ENCODE data around the gene GPC2. TPM values are rescaled to one million over a fixed set of nuclear protein-coding genes. Genes with fewer than 3 reads are reported as not detected.

The GPC2 gene
- total and polyA plus RNA-seq, 7 donors = 0.41 to 5.3 (median 0.71) TPM; not detected in 2

DNA sequence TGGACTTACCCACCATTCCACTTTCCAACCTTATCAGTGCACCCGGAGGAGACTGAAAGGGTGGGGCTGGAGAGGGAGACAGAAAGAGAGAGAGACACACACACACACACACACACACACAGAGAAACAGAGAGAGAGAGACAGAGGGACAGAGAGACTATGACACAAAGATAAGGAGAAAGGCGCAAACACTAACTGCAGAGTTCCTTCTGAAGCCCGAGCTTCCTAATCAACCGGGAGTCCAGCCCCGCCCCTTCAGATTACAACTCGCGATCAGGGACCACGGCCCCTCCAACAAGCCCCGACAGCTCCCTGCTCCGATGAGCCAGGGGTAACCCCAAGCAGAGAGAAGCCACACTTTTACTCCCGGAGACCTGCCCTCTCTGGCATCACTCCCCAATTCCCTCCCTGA lies 9.3 kb downstream of the GPC2 start:
- Histone ChIP-seq H3K9me3 (no peaks in the 10 kb centered on the region), H3K27ac (peak overlapping the region; percentile 68 to 80 (median 69)), H3K27me3 (peaks cover 0 to 21% (median 13%) of the 10 kb centered on the region in 3 donors), H3K4me1 (peaks cover 0 to 36% (median 30%) of the 10 kb centered on the region in 4 donors), H3K36me3 (no peaks in the 10 kb centered on the region), H3K4me3 (peak overlapping the region; percentile 32 to 50 (median 46))
- no peak for DNase-seq
- 1 to 4% methylated on average over 11 of the region's 11 CpGs for WGBS, 2 donors
- intact Hi-C loops (cut with DNase I) = no loop called here
- no peak for TF ChIP-seq POLR2AphosphoS5 (IDR thresholded peaks at IDR 0.05)
- TF ChIP-seq, protein P1, sequence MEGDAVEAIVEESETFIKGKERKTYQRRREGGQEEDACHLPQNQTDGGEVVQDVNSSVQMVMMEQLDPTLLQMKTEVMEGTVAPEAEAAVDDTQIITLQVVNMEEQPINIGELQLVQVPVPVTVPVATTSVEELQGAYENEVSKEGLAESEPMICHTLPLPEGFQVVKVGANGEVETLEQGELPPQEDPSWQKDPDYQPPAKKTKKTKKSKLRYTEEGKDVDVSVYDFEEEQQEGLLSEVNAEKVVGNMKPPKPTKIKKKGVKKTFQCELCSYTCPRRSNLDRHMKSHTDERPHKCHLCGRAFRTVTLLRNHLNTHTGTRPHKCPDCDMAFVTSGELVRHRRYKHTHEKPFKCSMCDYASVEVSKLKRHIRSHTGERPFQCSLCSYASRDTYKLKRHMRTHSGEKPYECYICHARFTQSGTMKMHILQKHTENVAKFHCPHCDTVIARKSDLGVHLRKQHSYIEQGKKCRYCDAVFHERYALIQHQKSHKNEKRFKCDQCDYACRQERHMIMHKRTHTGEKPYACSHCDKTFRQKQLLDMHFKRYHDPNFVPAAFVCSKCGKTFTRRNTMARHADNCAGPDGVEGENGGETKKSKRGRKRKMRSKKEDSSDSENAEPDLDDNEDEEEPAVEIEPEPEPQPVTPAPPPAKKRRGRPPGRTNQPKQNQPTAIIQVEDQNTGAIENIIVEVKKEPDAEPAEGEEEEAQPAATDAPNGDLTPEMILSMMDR (IDR thresholded peaks at IDR 0.05) = no peak
- TF ChIP-seq POLR2A (IDR thresholded peaks at IDR 0.05) = no peak
- no peak for TF ChIP-seq EP300 (IDR thresholded peaks at IDR 0.05)

DNA sequence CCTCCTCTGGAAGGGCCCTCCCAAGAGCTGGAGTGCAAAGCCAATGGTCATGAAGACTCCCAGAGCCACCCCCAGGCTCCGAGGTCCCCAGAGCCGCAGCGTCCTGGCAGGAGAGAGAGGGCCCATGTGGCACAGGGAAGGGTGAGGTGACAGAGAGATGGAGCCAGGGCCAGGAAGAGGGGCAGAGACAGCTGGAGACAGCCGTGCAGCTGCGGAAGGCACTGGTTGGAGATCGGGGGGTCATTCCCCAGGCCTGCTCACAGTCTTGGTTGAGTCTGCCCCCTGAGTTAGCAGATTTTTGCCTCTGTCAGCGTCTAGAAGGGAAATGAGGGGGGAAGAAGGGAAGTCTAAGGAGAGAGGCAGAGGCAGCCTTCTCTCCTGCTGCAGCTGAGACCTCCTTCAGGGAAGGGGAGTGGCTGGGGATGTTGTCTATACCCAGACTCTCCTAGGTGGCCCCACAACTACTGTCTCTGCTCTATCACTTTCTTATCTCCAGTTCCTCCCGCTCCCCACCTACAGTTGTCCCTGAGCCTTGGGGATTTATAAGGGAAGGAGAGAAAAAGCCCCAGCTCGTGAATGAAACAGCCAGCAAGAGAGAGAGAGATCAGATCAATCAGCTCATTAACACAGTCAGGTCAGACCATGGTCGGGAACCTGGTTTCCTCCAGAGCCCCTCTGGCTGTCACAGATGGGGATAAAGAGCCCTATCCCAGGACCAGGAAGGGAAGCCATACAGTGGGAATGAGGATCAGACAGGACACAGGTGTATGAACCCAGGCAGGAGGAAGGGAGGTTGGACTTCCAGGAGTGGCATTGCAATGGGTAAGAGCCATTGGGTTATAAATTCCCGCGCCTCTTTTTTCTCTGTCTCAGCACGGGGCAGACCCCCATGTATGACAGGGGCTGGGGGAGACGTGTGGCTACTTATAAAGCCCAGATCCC lies 9.9 kb downstream of the GPC2 start:
- peaks cover 0 to 36% (median 30%) of the 10 kb centered on the region in 4 donors for H3K4me1 ChIP-seq
- intact Hi-C loops (cut with DNase I) = no loop called here
- H3K36me3 ChIP-seq = no peaks in the 10 kb centered on the region
- no peaks in the 10 kb centered on the region for H3K9me3 ChIP-seq
- H3K4me3 ChIP-seq = peak overlapping the region in 3 of 4 donors; percentile 45 to 50 (median 48)
- WGBS, 2 donors = 37 to 49% methylated on average over 14 of the region's 14 CpGs
- DNase-seq = peak; percentile 48
- H3K27ac ChIP-seq = peak overlapping the region in 3 of 4 donors; percentile 68 to 80 (median 69)
- H3K27me3 ChIP-seq = peaks cover 0 to 19% (median 13%) of the 10 kb centered on the region in 3 donors
- TF ChIP-seq, protein P1 (IDR thresholded peaks at IDR 0.05) = no peak
- TF ChIP-seq POLR2A (IDR thresholded peaks at IDR 0.05) (no peak), EP300 (IDR thresholded peaks at IDR 0.05) (no peak), POLR2AphosphoS5 (IDR thresholded peaks at IDR 0.05) (no peak)

DNA sequence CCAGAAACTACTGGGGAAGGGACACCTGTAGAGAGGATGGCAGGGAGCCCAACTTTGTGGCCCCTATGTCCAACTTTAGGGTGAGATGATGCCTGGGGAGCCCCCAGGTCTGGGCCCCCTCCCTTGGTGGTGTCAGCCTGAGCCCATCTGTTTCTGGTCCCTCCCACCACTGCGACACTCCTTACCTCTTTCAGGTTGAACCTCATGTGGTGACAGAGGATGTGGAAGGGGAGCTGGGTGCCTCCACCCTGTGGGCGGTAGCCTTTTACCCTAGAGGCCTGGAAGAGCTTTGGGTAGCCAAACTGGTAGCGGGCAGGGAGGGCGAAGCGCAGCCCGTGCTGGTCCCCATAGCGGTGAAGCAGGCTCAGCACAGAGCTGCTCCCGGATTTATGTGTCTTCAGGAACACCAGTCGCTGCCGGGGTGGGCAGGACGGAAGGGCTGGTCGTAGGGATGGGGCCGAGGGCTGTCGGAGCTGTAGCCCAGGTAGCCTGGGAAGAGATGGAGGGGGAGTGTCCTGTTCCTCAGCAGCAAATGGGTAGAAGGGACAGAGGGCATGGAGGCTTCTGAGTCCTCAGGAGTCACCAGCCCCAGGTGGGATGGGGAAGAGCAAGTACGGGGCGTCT lies 10.8 kb downstream of the GPC2 start:
- Histone ChIP-seq H3K4me3 (no peak overlapping the region), H3K27me3 (peaks cover 0 to 11% (median 6%) of the 10 kb centered on the region in 3 donors), H3K9me3 (no peaks in the 10 kb centered on the region), H3K36me3 (no peaks in the 10 kb centered on the region), H3K4me1 (peaks cover 0 to 29% (median 23%) of the 10 kb centered on the region in 4 donors), H3K27ac (no peak overlapping the region)
- WGBS, 2 donors = 74 to 90% methylated on average over 16 of the region's 16 CpGs
- peak; percentile 42 for DNase-seq
- TF ChIP-seq POLR2AphosphoS5 (IDR thresholded peaks at IDR 0.05) = no peak
- TF ChIP-seq POLR2A (IDR thresholded peaks at IDR 0.05) = no peak
- TF ChIP-seq EP300 (IDR thresholded peaks at IDR 0.05) = no peak
- intact Hi-C loops (cut with DNase I) = no loop called here

DNA sequence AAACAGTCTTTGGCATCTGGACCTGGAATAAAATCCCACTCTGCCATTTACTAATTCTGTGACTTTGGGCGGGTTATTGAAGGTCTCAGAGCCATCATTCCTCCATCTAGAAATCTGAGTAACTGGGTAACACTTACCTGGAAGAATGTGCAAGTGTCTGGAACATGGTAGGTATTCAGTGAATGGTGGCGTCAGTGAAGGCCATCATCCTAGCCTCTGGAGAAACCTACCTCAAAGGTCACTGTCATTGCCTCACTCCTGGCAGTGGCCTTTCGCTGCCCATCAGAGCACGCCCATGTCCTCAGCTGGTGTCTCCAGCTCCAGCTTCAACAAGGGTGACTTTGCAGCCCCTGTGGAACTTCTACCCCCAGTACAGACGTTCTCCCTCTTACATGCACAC lies 13.3 kb downstream of the GPC2 start:
- TF ChIP-seq POLR2AphosphoS5 (IDR thresholded peaks at IDR 0.05) = no peak
- TF ChIP-seq, protein P1 (IDR thresholded peaks at IDR 0.05) = no peak
- TF ChIP-seq POLR2A (IDR thresholded peaks at IDR 0.05) = no peak
- TF ChIP-seq EP300 (IDR thresholded peaks at IDR 0.05) = no peak
- H3K36me3 ChIP-seq = no peaks in the 10 kb centered on the region
- DNase-seq = peak; percentile 35
- no peak overlapping the region for H3K27ac ChIP-seq
- WGBS, 2 donors = 93 to 94% methylated on average over 5 of the region's 5 CpGs
- H3K27me3 ChIP-seq = no peaks in the 10 kb centered on the region
- intact Hi-C loops (cut with DNase I) = no loop called here
- no peak overlapping the region for H3K4me3 ChIP-seq
- H3K4me1 ChIP-seq = peaks cover 0 to 20% (median 17%) of the 10 kb centered on the region in 4 donors
- no peaks in the 10 kb centered on the region for H3K9me3 ChIP-seq

DNA sequence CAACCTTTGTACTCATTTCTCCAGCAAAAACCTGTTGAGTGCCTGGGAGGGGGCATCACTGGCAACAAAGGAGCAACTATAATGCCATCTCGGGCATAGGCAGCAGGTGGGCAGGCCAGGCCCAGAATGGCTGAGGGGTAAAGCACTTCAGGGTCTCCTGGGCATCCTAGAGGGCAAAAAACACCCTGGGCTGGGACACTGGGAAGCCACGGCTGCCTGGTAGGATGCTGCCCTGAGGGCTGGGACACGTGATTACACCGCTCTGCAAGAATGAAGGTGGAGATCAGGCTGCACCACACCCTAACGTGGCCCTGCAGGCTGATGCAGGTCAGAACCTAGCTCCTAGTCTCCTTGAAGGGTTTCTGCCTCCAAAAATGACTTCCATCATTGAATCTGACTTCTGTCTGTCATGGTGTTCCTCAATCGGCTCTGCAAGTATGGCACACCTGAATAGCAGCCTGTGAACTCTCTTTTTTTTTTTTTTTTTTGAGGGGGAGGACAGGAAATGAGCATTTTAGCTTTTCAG lies 14.1 kb downstream of the GPC2 start:
- no peak overlapping the region for H3K27ac ChIP-seq
- H3K4me1 ChIP-seq = peaks cover 0 to 15% (median 12%) of the 10 kb centered on the region in 4 donors
- intact Hi-C loops (cut with DNase I) = no loop called here
- 11 to 47% methylated on average over 6 of the region's 6 CpGs for WGBS, 2 donors
- H3K9me3 ChIP-seq = no peaks in the 10 kb centered on the region
- H3K4me3 ChIP-seq = no peak overlapping the region
- no peaks in the 10 kb centered on the region for H3K27me3 ChIP-seq
- no peak for DNase-seq
- TF ChIP-seq POLR2A (IDR thresholded peaks at IDR 0.05) (no peak), POLR2AphosphoS5 (IDR thresholded peaks at IDR 0.05) (no peak), EP300 (IDR thresholded peaks at IDR 0.05) (no peak)
- no peaks in the 10 kb centered on the region for H3K36me3 ChIP-seq
